ENCODE results near the gene TMEM184B.

DNA sequence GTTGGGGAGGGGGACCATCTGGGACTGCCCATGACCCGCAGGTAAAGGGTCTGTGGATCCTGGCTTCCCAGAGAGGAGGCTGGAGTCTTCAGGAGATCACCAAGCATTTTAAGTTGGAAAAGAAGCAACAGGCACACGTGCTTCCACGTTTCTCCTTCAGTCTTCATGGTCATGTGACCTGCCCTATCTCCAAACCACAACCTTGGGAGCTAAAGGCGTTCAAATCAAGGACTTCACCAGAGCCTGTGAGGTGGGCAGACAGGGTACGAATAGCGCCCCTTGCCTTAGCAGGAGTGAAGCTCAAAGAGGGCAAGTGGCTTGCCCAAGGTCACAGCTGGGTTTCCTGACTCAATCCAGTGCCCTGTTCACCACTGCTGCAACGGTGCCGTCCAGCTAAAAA, 6.7 kb downstream of the TMEM184B start:
- no peak for TF ChIP-seq ZFX (IDR thresholded peaks at IDR 0.05; ENCODE audit: borderline replicate concordance)
- TF ChIP-seq, protein P1, sequence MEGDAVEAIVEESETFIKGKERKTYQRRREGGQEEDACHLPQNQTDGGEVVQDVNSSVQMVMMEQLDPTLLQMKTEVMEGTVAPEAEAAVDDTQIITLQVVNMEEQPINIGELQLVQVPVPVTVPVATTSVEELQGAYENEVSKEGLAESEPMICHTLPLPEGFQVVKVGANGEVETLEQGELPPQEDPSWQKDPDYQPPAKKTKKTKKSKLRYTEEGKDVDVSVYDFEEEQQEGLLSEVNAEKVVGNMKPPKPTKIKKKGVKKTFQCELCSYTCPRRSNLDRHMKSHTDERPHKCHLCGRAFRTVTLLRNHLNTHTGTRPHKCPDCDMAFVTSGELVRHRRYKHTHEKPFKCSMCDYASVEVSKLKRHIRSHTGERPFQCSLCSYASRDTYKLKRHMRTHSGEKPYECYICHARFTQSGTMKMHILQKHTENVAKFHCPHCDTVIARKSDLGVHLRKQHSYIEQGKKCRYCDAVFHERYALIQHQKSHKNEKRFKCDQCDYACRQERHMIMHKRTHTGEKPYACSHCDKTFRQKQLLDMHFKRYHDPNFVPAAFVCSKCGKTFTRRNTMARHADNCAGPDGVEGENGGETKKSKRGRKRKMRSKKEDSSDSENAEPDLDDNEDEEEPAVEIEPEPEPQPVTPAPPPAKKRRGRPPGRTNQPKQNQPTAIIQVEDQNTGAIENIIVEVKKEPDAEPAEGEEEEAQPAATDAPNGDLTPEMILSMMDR (IDR thresholded peaks at IDR 0.05): no peak
